ENCODE results near the gene ARHGAP26.

ARHGAP26 gene

GRCh38 chr5:143017992-143018391 lies 247.8 kb downstream of the ARHGAP26 start:
- TF ChIP-seq CTCF (IDR thresholded peaks at IDR 0.05), result no peak

- TF ChIP-seq CTCF (IDR thresholded peaks at IDR 0.05), result no peak
Measured at GRCh38 chr5:143019157-143019556, 249.0 kb downstream of the ARHGAP26 start.

GRCh38 chr5:143019614-143020515 lies 249.7 kb downstream of the ARHGAP26 start:
- TF ChIP-seq CTCF (IDR thresholded peaks at IDR 0.05), result no peak

GRCh38 chr5:143021595-143021994 lies 251.4 kb downstream of the ARHGAP26 start:
- no peak for TF ChIP-seq CTCF (IDR thresholded peaks at IDR 0.05)

GRCh38 chr5:143023411-143024096 lies 253.4 kb downstream of the ARHGAP26 start:
- TF ChIP-seq CTCF (IDR thresholded peaks at IDR 0.05), result no peak

GRCh38 chr5:143024228-143024920 lies 254.2 kb downstream of the ARHGAP26 start:
- no peak for TF ChIP-seq CTCF (IDR thresholded peaks at IDR 0.05)

GRCh38 chr5:143025376-143025775 lies 255.2 kb downstream of the ARHGAP26 start:
- TF ChIP-seq CTCF (IDR thresholded peaks at IDR 0.05), result no peak
